Fibroblast of lung (primary cell): Measurements from ENCODE around the gene AP4B1. TPM values are rescaled to one million over a fixed set of nuclear protein-coding genes. Genes with fewer than 3 reads are reported as not detected.

Experiments
- DNase-seq, 2 donors: peaks; one replicate each; pipeline versions ENCODE4 v3.0.0 to v3.0.0-alpha.2; 2010; ENCODE audit warnings: low read depth in 2 of 2
- H2AFZ ChIP-seq: 2 replicates; pipeline ENCODE4 v1.5.1; 2012; ENCODE audit warnings: low read length, control low read depth, inconsistent platforms
- H3K27ac ChIP-seq: 2 replicates; pipeline ENCODE4 v1.5.1; 2011; ENCODE audit warnings: low read length, control low read depth; ENCODE audit not compliant: insufficient read depth
- H3K27me3 ChIP-seq: 2 replicates; pipeline ENCODE4 v1.5.1; 2011; ENCODE audit warnings: mild to moderate bottlenecking, low read length; ENCODE audit not compliant: control insufficient read depth, insufficient read depth
- H3K36me3 ChIP-seq: 2 replicates; pipeline ENCODE4 v1.5.1; 2011; ENCODE audit warnings: low read length; ENCODE audit not compliant: control insufficient read depth, insufficient read depth
- H3K4me1 ChIP-seq: 2 replicates; pipeline ENCODE4 v1.5.1; 2011; ENCODE audit warnings: low read length; ENCODE audit not compliant: control insufficient read depth, insufficient read depth; ENCODE audit errors: extremely low read depth
- H3K4me2 ChIP-seq: 2 replicates; pipeline ENCODE4 v1.5.1; 2011; ENCODE audit warnings: low read length, control low read depth; ENCODE audit not compliant: insufficient read depth; ENCODE audit errors: extremely low read depth
- H3K4me3 ChIP-seq, 4 experiments: fragments of 200-600 bp in 1 of 4; sonication (generic) in 1 of 4; replicated peaks in 1 of 4; 2 replicates each; pipeline ENCODE4 v1.5.1; 2011 to 2016; ENCODE audit warnings: low read length in 4 of 4, low read depth in 3 of 4, mild to moderate bottlenecking in 3 of 4, control low read depth in 2 of 4, inconsistent platforms in 1 of 4, mixed read lengths in 1 of 4; ENCODE audit not compliant: insufficient read depth in 1 of 4; ENCODE audit errors: control extremely low read depth in 1 of 4
- H3K79me2 ChIP-seq: 2 replicates; pipeline ENCODE4 v1.5.1; 2012; ENCODE audit warnings: mild to moderate bottlenecking, low read length, inconsistent platforms; ENCODE audit not compliant: control insufficient read depth, insufficient read depth
- H3K9ac ChIP-seq: 2 replicates; pipeline ENCODE4 v1.5.1; 2011; ENCODE audit warnings: mild to moderate bottlenecking, low read length, control low read depth; ENCODE audit not compliant: insufficient read depth
- H3K9me3 ChIP-seq: 2 replicates; pipeline ENCODE4 v1.5.1; 2012; ENCODE audit warnings: low read depth, low read length; ENCODE audit not compliant: control insufficient read depth, insufficient read depth
- H4K20me1 ChIP-seq: 2 replicates; pipeline ENCODE4 v1.5.1; 2011; ENCODE audit warnings: low read length; ENCODE audit not compliant: control insufficient read depth, insufficient read depth; ENCODE audit errors: extremely low read depth
- CTCF ChIP-seq, 2 donors: IDR thresholded peaks in 1 of 2; conservative IDR thresholded peaks in 1 of 2; 1 replicate in 1 of 2; 2 replicates in 1 of 2; pipeline ENCODE4 v1.5.1; 2011 to 2012; ENCODE audit warnings: low read length in 2 of 2, control low read depth in 1 of 2, inconsistent platforms in 1 of 2, low read depth in 1 of 2, mild to moderate bottlenecking in 1 of 2
- EZH2 ChIP-seq: IDR thresholded peaks from 2 replicates; pipeline ENCODE4 v1.5.1; 2012; ENCODE audit warnings: low read length, control low read depth, mild to moderate bottlenecking; ENCODE audit errors: missing control alignments
- polyA plus RNA-seq, 2 donors: library from polyadenylated mRNA; depleted of rRNA in 1 of 2; stranded (reverse) in 1 of 2; unstranded in 1 of 2; fragments of >200 nt; gene quantifications; 2 replicates each; pipeline ENCODE4 v1.2.1, GENCODE V29; 2011 to 2012; ENCODE audit warnings: missing spikeins in 1 of 2
- total RNA-seq: library from RNA; depleted of rRNA; stranded (reverse); fragments of >200 nt; gene quantifications from 2 replicates; pipeline ENCODE4 v1.2.1, GENCODE V29; 2014

Gene AP4B1
- total and polyA plus RNA-seq, 2 donors (not counting 1 experiment from before 2014, with no cell fraction given): 11.7 to 16.8 TPM

DNA sequence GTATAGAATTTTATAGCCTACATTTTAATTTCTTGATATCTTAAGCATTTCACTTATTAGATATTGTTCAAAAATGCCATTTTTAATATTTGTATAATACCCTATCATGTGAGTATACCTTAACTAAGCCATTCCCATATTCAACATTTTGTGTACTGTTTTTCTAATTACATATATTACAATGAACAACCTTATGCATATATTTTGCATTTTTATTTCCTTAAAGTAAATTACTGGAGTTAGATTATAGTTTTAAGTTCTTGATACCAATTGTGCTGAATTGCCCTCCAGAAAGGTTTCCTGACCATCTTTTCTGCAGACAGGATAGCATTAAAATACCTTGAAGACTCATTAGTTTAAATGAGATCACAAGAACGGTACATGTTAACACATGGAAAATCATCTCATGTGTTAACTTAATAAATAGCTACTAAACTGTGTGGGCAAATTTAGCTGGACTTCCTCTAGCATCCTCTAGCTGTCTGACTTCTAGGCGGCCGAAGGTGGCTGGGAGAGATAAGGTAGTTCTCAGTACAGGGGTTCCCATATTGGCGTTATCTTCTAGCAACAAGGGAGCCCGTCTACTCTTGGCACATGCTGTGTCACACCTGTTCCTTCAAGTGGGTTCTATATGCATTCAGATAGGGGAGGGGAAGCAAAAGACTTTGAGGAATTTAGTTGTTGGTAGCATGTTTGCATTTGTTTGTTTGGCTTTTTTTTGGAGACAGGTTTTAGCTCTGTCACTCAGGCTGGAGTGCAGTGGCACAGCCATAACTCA lies 9.5 kb upstream of the AP4B1 start:
- no peak for TF ChIP-seq EZH2
- TF ChIP-seq CTCF (conservative IDR thresholded peaks at IDR 0.05 in 1 of 2, IDR thresholded peaks at IDR 0.05 in 1 of 2; ENCODE audit: low read depth in 1 of 2, low read length in 2 of 2): no peak
- Histone ChIP-seq H3K4me3 (no peak overlapping the region), H3K9ac (no peak overlapping the region), H3K36me3 (peaks cover 5% of the 10 kb centered on the region), H3K4me1 (peaks cover 10% of the 10 kb centered on the region), H3K4me2 (no peak overlapping the region), H3K27ac (no peak overlapping the region), H3K79me2 (no peaks in the 10 kb centered on the region), H2AFZ (no peak overlapping the region), H4K20me1 (no peaks in the 10 kb centered on the region), H3K27me3 (no peaks in the 10 kb centered on the region), H3K9me3 (no peaks in the 10 kb centered on the region)
- no peak for DNase-seq

- H3K36me3 ChIP-seq: peaks cover 5% of the 10 kb centered on the region
- H2AFZ ChIP-seq: peak overlapping the region; percentile 14
- H3K4me2 ChIP-seq: peak overlapping the region; percentile 21
These were observed 8.7 kb upstream of the AP4B1 start for GRCh38 chr1:113913312-113913668.

More at GRCh38 chr1:113913312-113913668, 8.7 kb upstream of the AP4B1 start:
- H3K79me2 ChIP-seq: no peaks in the 10 kb centered on the region
- TF ChIP-seq EZH2: no peak
- no peak for TF ChIP-seq CTCF (conservative IDR thresholded peaks at IDR 0.05 in 1 of 2, IDR thresholded peaks at IDR 0.05 in 1 of 2; ENCODE audit: low read depth in 1 of 2, low read length in 2 of 2)
- peak overlapping the region in 1 of 4 experiments; percentile 1 for H3K4me3 ChIP-seq
- H3K27me3 ChIP-seq: no peaks in the 10 kb centered on the region
- H3K27ac ChIP-seq: peak overlapping the region; percentile 37
- H3K9ac ChIP-seq: no peak overlapping the region
- no peak for DNase-seq
- no peaks in the 10 kb centered on the region for H4K20me1 ChIP-seq
- peaks cover 10% of the 10 kb centered on the region for H3K4me1 ChIP-seq
- H3K9me3 ChIP-seq: no peaks in the 10 kb centered on the region
